Activated naive CD4-positive, alpha-beta T cell treated with anti-CD3 and anti-CD28 coated beads, Interleukin-2, amount 50 U/mL, for 72 hours (primary cell): ENCODE data around the gene KCNQ1. TPM values are rescaled to one million over a fixed set of nuclear protein-coding genes. Genes with fewer than 3 reads are reported as not detected.

Experiments
- ATAC-seq, 2 donors: fragments of 150-1000 bp; cut with Tn5 transposase; 2 replicates each; pipeline ENCODE4 v1.10.0; 2021; ENCODE audit warnings: mild to moderate bottlenecking in 2 of 2, moderate library complexity in 2 of 2
- DNase-seq, 2 donors: peaks; one replicate each; pipeline ENCODE4 v3.0.0; 2021 to 2022; ENCODE audit warnings: low spot score in 2 of 2
- H3K27ac Mint-ChIP-seq, 2 donors: one replicate each; pipeline ENCODE4 v1.8.0; 2022; ENCODE audit warnings: mild to moderate bottlenecking in 2 of 2, mixed read lengths in 2 of 2
- H3K36me3 Mint-ChIP-seq, 2 donors: one replicate each; pipeline ENCODE4 v1.8.0; 2022; ENCODE audit warnings: mixed read lengths in 2 of 2
- H3K9me3 Mint-ChIP-seq, 2 donors: one replicate each; pipeline ENCODE4 v1.8.0; 2022; ENCODE audit warnings: mixed read lengths in 2 of 2
- total RNA-seq, 2 donors: library from RNA; stranded (reverse); gene quantifications; one replicate each; pipeline ENCODE4 v1.2.3, GENCODE V29; 2022

Gene KCNQ1
- total RNA-seq, 2 donors from 2014 or later, result 12.2 to 19.3 TPM

GRCh38 chr11:2865922-2866577 is 421.2 kb downstream of the KCNQ1 start:
- DNase-seq, result no peak
- Mint-ChIP-seq H3K36me3 (peaks cover 0 to 8% of the 10 kb centered on the region in 2 donors), H3K9me3 (no peaks in the 10 kb centered on the region), H3K27ac (no peak overlapping the region)
- no peak for ATAC-seq

GRCh38 chr11:2867142-2867541 is 422.3 kb downstream of the KCNQ1 start:
- ATAC-seq, result no peak
- peaks cover 0 to 8% of the 10 kb centered on the region in 2 donors for H3K36me3 Mint-ChIP-seq

GRCh38 chr11:2867722-2868505 is 423.1 kb downstream of the KCNQ1 start:
- H3K9me3 Mint-ChIP-seq, result no peaks in the 10 kb centered on the region
- DNase-seq (no peak), ATAC-seq (no peak)
- no peak overlapping the region for H3K27ac Mint-ChIP-seq
- H3K36me3 Mint-ChIP-seq, result peaks cover 0 to 8% of the 10 kb centered on the region in 2 donors

More at GRCh38 chr11:2867142-2867541, 422.3 kb downstream of the KCNQ1 start:
- Mint-ChIP-seq H3K9me3 (no peaks in the 10 kb centered on the region), H3K27ac (no peak overlapping the region)
- DNase-seq, result no peak

GRCh38 chr11:2868506-2869133 is 423.8 kb downstream of the KCNQ1 start:
- Mint-ChIP-seq H3K27ac (no peak overlapping the region), H3K9me3 (no peaks in the 10 kb centered on the region), H3K36me3 (peaks cover 0 to 8% of the 10 kb centered on the region in 2 donors)
- ATAC-seq, result no peak
- no peak for DNase-seq

- ATAC-seq (no peak), DNase-seq (no peak)
- Mint-ChIP-seq H3K36me3 (peaks cover 0 to 8% of the 10 kb centered on the region in 2 donors), H3K27ac (no peak overlapping the region), H3K9me3 (no peaks in the 10 kb centered on the region)
These were observed 424.3 kb downstream of the KCNQ1 start for GRCh38 chr11:2869134-2869526.

GRCh38 chr11:2869561-2870427 is 425.0 kb downstream of the KCNQ1 start:
- no peak overlapping the region for H3K27ac Mint-ChIP-seq
- H3K9me3 Mint-ChIP-seq, result no peaks in the 10 kb centered on the region
- ATAC-seq, result no peak
- H3K36me3 Mint-ChIP-seq, result peaks cover 0 to 8% of the 10 kb centered on the region in 2 donors
- no peak for DNase-seq

GRCh38 chr11:2870460-2870859 is 425.7 kb downstream of the KCNQ1 start:
- ATAC-seq (no peak), DNase-seq (no peak)
- no peak overlapping the region for H3K27ac Mint-ChIP-seq
- H3K36me3 Mint-ChIP-seq, result peaks cover 0 to 8% of the 10 kb centered on the region in 2 donors
- no peaks in the 10 kb centered on the region for H3K9me3 Mint-ChIP-seq

GRCh38 chr11:2870969-2871680 is 426.3 kb downstream of the KCNQ1 start:
- ATAC-seq, result no peak
- no peak overlapping the region for H3K27ac Mint-ChIP-seq
- DNase-seq, result no peak
- no peaks in the 10 kb centered on the region for H3K9me3 Mint-ChIP-seq
- H3K36me3 Mint-ChIP-seq, result peaks cover 0 to 8% of the 10 kb centered on the region in 2 donors

GRCh38 chr11:2874963-2875362 is 430.2 kb downstream of the KCNQ1 start:
- ATAC-seq (no peak), DNase-seq (no peak)
- Mint-ChIP-seq H3K27ac (no peak overlapping the region), H3K36me3 (no peaks in the 10 kb centered on the region), H3K9me3 (peaks cover 0 to 4% of the 10 kb centered on the region in 2 donors)

- no peaks in the 10 kb centered on the region for H3K36me3 Mint-ChIP-seq
- DNase-seq, result no peak
These were observed 432.7 kb downstream of the KCNQ1 start for GRCh38 chr11:2877474-2877873.

GRCh38 chr11:2878782-2879181 is 434.0 kb downstream of the KCNQ1 start:
- DNase-seq (no peak), ATAC-seq (no peak)
- Mint-ChIP-seq H3K9me3 (peaks cover 0 to 4% of the 10 kb centered on the region in 2 donors), H3K36me3 (peaks cover 0 to 6% of the 10 kb centered on the region in 2 donors), H3K27ac (no peak overlapping the region)

More at GRCh38 chr11:2877474-2877873, 432.7 kb downstream of the KCNQ1 start:
- no peak overlapping the region for H3K27ac Mint-ChIP-seq
- peaks cover 0 to 4% of the 10 kb centered on the region in 2 donors for H3K9me3 Mint-ChIP-seq
- no peak for ATAC-seq

- H3K9me3 Mint-ChIP-seq, result peaks cover 0 to 4% of the 10 kb centered on the region in 2 donors
- peak overlapping the region in 1 of 2 donors; percentile 44 for H3K27ac Mint-ChIP-seq
- peaks cover 0 to 6% of the 10 kb centered on the region in 2 donors for H3K36me3 Mint-ChIP-seq
- DNase-seq (no peak), ATAC-seq (no peak)
These were observed 435.8 kb downstream of the KCNQ1 start for GRCh38 chr11:2880646-2881045.

- Mint-ChIP-seq H3K36me3 (peaks cover 0 to 6% of the 10 kb centered on the region in 2 donors), H3K9me3 (peaks cover 0 to 4% of the 10 kb centered on the region in 2 donors), H3K27ac (no peak overlapping the region)
- ATAC-seq (no peak), DNase-seq (no peak)
These were observed 436.5 kb downstream of the KCNQ1 start for GRCh38 chr11:2881076-2881980.

GRCh38 chr11:2881981-2882375 is 437.2 kb downstream of the KCNQ1 start:
- peaks cover 0 to 6% of the 10 kb centered on the region in 2 donors for H3K36me3 Mint-ChIP-seq
- peaks cover 0 to 4% of the 10 kb centered on the region in 2 donors for H3K9me3 Mint-ChIP-seq
- no peak for ATAC-seq
- DNase-seq, result no peak
- no peak overlapping the region for H3K27ac Mint-ChIP-seq
